Measurements from ENCODE around the gene FAM83F.
"Not testable (repeated sequence)": the region's sequence is repeated elsewhere in the genome, so short reads cannot be mapped to it uniquely, and the experiment has no call there.

FAM83F gene

DNA sequence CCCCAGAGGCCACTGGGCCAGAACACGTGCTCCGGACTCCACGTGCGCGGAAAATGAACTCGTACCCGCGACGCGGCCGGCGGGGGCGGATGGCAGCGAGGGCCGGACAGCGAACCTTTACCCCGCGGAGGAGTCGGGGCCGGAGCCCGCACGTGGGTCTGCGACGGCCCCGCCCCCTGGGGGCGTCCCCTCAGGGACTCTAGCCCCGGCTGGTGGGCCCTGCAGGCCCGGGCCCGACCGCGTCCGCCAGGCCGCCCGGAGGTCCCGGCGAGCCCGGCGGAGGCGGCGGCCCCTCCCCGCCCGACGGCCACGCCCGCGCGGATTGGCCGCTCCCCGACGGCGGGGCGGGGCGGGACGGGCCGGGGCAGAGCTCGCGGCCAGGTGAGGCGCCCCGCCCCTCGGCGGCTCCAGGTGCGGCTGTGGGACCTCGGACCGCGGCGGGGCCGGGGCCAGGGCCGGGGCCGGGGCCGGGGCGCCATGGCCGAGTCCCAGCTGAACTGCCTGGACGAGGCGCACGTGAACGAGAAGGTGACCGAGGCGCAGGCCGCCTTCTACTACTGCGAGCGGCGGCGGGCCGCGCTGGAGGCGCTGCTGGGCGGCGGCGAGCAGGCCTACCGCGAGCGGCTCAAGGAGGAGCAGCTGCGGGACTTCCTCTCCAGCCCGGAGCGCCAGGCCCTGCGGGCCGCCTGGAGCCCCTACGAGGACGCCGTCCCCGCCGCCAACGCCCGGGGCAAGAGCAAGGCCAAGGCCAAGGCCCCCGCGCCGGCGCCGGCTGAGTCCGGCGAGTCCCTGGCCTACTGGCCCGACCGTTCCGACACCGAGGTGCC, at the start of gene FAM83F:
Gene FAM83F, plus strand, starts transcription at position 389 of the 827 bp plus-strand sequence. Its CDS starts 89 bp downstream, at position 478.
- DNase-seq, result no peak

DNA sequence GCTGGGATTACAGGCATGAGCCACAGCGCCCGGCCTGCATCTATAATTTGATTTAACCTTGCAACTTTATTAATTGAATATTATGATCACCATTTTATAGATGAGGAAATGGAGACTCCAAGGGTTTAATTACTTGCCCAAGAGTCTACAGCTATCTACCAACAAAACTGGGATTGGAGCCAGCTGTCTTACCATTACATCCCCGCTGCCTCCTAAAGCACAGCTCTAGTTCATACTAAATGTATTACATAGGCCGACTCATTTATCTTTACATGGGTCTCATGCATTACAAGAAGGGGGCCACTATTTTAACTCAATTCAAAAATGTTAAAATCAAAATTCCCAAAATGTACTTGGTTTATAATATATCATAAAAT, 48.6 kb upstream of the FAM83F start:
- no peak for DNase-seq

DNA sequence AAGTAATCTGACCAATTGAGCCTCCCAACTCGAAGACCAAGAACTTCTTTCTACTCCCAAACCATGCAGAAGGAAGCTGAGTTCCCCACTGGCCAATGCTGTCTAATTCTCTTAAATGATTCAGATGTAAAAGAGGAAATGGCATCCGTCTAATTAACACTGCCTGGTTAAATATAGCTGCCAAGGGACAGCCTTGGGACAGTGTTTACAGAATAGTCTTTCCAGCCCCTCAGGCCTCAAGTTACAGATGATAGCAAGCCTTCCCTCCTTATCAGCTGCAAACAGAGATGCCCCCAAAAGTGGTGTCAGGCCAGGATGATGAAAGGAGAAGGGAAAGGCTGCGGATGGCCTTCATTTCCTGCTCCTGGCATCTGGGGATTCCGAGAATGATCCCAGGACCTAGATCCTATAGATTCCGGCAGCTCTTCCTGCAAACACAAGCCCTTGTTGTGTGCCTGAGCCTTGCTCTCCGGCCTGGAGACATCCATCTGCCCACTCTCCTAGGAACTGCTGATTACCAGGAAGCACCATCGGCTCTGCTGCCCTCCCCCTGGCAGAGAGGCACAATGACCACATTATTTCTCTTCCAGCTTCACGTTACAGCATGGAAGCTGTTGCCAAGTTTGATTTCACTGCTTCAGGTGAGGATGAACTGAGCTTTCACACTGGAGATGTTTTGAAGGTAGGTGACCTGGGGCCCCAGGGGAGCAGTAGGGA, 48.1 kb upstream of the FAM83F start:
- no peak for DNase-seq

DNA sequence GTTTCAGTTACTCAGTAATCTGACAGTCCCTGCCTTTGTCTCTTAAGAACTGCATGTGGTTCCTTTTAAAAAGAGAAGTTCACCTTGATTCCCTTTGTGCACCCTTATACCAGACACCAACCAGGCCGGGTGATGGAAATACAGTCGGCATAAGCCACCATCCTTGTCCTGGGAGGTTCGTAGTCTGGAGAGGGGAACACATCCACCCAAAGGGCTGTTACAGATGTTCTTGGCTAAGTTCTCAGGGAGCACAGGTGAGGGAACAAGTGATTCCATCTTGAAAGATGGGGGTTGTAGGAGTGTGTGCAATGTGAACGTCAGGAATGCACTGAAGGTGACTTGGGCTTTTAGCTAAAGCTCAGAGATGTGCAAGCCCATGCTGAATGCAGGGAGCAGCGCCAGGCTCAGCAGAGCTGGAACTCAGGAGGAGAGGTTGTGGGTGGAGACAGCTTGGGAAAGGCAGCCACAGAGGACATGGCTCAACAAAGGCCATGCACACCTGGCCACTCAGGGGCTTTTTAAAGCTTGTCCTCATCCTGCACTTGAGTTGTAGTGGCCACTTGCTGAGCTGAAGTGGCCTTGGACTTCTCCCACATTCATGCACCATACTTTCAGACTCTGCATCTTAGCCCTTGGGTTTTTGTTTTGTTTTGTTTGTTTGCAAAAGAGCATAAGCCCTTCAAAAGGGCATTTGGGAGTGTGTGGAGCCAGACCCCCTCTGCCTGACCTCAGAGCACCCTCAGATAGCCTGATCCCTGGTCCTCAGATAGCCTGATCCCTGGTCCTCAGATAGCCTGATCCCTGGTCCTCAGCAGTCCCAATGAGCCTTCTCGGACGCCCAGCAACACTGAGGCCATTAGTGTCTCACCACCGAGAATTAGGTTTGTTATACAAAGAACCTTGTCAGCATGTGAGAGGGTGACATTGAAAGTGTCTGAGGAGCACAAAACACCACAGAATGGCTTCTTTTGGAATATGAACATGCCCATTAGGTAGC, 47.2 kb upstream of the FAM83F start:
- no peak for DNase-seq

DNA sequence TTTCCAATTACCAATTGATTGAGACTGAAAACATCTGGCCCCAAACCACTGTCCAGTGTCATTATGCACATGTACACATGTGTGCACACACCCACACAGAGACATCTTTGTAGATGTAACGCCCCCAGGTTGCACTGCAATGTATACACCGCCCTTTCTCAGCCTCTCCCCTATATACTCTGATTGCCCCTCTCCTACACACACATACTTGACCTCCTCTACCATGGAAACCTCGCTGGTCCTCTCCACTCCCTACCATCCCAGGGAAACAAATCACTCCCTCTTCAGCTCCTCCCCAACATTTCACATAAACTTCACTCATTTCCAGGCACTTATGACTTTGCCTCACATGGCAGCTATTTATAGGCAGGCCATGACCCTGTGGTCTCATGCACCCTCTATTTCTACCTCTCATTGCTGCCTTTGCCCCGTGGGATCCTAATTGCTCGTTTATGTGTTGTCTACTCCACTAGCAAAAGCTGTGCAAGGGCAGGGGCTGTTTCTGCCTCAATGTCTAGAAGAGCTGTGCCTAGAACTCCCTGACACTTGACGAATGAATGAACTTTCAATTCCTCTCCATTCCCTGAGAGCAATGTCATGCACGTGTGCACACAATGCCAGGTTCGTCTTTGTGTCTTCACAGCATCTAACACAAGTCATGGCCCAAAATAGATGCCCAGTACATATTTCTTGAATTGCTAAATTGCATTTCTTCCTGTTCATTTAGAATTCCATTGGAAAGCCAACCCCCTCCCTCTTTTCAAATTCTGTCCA, 44.6 kb upstream of the FAM83F start:
- DNase-seq, result no peak

DNA sequence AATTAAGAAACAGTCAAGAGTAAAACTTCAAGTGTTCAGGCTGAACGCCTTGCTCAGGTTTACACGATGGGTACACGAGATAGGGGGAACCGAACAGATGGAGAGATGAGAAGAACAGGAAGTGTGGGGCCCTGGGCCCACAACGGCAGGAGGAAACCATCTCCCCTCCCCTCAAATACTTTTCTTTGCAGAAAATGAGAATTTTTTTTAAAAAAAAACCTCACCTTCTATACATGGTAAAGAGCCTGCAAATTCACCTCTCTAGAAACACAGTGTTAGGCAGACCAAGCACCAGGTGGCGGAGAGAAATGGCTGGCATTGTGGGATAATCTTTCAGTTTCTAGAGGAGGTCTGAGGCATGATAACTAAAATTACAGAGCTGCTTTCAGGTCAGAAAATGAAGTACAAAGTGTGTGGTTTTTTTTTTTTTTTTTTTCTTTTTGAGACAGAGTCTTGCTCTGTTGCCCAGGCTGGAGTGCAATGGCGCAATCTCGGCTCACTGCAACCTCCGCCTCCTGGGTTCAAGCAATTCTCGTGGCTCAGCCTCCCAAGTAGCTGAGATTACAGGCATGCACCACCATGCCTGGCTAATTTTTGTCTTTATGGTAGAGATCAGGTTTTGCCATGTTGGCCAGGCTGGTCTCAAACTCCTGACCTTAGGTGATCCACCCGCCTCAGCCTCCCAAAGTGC, 43.0 kb upstream of the FAM83F start:
- not testable (repeated sequence) for DNase-seq

DNA sequence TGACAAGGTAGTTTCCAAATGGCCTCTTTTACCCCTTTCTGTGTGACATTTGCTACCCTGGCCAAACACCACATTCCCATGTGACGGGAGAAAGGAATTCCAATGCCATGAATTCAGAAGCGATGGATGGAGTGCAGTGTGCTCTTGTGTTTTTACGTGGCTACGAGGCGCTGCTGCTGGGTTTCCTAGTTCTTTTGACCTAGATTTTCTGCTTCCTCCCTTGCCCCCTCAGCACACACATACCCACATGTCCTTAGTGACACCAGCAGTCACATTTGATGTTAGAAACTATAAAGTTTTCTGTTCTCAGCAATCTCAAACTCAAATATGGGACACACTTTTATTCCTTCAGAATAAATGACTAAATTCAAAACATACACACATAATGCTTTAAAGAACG, 42.4 kb upstream of the FAM83F start:
- no peak for DNase-seq

DNA sequence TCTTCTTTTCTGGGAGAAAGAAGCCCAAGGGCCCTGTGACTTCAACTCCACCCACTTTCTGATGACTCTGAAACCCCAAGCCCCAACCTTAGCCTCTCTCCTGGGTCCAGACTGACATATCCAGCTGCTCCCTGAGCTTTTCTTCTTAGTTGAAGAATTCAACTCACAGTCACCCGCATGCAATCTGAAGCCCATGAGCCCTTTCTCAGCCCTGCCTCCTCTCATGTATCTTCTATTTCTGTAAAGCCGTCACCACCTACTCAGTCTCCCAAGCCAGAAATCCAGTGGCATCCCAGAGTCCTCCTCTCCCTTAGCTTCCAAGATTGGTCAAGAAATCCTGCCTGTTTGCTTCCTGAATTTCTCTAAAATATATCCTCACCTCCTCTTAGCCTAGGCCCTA, 41.7 kb upstream of the FAM83F start:
- DNase-seq, result no peak

DNA sequence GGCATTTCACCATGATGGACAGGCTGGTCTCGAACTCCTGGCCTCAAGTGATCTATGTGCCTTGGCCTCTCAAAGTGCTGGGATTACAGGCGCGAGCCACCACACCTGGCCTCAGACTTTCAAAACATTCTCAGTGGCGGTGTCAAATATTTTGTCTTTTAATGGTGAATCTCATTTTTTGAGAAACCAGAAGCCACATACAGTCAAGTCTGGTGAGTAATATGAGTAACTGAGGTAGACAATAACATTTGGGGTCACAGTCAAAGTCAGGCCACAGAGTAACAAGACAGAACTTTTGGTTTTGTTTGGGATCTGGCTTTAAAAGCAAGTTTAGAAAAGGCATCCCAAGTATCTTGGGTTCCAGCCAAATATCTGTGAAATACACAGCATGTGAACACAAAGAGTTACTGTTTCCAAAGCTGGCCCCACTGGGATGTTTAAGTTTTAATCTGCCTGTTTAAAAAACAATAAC, 40.1 kb upstream of the FAM83F start:
- DNase-seq, result no peak

DNA sequence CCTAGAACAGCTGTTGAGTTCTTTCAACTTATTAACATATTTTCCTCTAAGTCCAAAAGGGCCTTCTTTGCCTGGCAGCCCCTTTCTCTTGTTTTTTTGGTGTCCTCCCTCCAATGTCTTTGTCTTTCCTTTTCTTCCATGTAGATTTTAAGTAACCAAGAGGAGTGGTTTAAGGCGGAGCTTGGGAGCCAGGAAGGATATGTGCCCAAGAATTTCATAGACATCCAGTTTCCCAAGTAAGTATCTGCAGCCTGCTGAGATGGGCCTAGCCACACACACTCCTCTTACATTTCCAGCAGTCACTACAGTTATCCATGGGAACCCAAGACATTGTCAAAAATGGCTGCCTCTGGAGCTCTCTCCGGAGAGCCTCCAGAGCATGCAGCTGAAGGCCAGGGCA, 39.1 kb upstream of the FAM83F start:
- DNase-seq, result no peak

DNA sequence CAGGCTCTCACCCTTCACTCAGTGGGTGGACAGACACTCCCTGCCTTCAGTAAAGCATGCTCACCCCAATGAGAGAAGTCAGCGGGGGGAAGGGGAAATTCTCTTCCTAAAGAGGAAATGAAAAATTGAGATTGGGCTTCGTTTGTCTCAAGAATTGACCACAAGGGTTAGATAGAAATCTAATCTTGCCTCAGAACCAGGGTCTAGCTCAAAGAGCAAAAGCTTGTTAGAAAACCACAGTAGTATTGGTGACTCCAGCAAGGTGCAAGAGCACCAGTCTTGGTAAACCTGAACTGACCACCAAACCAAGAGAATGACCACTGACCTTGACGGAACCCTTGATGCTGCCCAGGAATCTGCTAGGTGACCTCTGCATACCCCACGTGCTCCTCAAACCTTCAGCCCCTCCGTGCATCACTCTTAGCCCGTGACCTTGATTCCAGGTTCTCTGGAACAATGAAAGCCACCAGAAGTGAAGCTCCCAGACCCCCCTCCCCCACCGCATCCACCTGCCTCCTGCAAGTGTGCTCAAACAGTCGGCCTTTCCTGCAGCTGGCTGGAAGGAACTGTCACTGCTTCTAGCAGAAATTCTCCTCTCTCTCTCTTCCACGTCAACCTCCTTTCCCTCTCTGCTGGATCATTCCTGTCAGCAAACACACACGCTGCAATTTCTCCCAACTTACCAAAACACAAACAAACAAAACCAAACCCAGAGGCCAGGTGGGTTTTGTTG, 37.7 kb upstream of the FAM83F start:
- DNase-seq, result no peak

DNA sequence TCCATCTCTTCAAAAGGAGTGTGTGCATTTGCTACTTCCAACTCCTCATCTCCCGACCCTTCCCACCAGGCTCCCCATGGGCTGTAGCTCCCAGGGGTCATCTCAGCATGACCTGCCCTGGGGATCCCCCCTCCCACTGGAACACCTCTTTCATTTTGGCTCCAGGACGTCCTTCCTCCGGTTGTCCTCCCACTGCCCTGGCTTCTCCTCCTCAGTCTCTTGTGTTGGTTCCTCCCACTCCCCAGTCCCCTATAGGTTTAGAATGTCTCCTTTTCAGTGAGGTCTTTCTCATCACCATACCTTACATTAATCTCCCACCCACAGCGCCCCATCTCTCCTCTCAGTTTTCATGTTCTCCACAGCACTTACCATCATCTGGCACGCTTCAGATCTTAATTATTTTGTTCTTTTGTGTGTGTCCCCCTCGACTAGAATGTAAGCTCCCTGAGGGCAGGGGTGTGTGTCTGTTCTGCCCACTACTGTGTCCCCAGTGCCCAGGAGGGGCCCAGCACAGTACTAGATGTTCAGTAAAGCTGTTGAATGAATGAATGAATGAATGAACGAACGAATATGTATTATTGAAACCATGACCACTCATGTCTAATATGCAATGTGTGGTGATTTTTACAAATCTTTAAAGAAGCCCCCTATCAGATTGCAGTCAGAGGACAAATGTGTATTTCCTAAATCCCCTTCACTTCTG, 36.6 kb upstream of the FAM83F start:
- no peak for DNase-seq

DNA sequence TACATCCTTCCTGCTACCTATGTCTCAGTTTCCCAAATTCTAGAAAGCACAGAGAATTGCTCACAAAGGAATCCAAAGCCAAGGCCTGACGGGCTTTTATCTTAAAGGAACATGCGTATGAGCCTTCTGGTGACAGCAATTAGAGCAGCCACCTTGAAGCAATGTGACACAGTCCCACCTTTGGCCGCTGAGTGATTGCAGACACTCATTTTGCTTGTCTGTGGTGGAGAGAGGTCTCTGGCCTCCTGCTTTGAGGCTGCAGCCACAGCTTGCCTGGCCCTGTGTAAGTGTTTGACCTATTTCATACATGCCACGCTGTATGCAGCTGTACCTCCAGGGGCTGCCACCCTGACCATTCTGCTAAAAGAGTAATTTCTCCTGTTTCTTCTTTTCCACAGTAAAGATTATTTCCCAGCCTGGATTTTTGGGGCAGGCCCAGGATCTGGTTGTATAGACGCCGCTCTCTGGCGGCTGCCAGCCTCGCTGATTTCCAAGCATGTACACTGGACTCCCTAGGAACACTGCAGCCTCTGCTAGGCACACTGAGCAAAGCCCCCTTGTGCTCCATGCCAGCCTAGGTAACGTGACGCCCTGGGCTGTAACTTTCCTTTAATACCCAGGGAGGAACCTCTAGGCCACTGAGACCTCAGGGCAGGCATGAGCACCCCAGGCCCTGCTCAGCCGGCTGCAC, 35.7 kb upstream of the FAM83F start:
- DNase-seq, result no peak

DNA sequence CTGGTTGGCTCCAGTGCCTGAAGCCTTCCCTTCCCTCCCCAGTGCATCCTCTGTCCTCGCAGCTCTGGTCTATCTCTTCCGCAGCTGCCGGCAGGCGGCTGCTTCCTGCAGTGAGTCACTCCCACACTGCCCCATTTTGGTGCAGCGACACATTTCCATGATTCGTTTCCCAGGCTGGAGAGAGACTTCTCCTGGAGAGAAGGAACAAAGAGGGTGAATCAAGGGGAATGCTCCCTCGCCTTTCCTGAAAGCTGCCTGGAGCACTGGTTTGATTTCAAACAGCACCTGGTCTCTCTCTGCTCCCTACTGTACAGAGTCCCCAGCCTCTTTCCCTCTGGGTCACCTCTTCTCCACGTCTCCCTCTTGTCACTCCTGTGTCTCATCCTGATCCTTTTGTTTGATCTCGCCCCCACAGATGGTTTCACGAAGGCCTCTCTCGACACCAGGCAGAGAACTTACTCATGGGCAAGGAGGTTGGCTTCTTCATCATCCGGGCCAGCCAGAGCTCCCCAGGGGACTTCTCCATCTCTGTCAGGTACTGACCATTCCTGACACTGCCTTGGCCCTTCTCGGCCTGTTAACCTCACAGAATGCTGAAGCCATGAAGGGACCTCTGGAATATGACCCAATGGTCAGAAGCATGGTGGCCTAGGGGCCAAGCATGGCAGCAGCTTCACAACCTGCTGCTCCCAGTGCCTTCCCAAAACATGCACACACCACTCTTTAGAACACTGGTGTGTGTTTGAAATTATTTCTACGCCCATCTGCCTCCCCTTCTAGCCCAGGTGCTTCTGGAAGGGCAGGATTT, 34.9 kb upstream of the FAM83F start, which contains the start of gene TMA7B:
Gene TMA7B, plus strand, starts transcription at position 758 of the 808 bp plus-strand sequence. CDS start 3,978 bp downstream, outside the sequence.
- no peak for DNase-seq

DNA sequence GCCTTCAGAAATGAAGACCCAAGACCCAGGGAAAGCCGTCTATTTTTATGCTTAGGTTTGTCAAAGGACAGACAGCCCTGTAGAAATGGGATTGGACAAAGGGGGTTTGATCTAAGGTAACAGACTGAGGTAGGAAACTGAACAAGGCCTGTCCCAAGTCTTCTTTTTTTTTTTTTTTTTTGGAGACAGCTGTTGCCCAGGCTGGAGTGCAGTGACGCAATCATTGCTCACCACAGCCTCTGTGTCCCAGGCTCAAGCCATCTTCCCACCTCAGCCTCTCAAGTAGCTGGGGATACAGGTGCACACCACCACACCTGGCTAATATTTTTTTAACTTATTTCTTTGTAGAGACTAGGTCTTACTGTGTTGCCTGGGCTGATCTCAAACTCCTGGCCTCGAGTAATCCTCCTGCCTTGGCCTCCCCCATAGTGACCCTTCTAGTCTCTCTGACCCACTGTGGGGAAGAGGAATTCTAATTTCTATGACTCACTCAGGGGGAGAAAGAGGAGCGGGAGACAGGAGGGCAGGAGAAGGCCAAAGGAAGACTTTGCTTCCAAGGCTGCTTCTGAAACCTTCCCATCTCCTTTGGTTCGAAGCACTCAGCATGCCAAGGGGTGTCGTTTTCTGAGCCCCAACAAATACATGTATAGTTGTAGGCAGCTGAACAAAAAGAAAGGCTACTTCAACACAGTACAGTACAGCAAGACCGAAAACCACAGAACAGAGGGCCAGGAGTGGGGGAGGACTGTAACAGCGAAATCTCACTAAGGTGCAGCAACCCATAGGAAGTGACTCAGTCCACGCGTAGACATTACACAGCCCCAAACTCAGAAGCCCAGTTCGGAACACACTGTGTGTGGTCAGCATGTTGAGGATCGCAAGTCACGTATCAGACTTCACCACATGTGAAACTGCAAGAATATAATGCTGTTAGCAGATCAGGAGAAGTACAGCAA, 33.7 kb upstream of the FAM83F start:
- no peak for DNase-seq

DNA sequence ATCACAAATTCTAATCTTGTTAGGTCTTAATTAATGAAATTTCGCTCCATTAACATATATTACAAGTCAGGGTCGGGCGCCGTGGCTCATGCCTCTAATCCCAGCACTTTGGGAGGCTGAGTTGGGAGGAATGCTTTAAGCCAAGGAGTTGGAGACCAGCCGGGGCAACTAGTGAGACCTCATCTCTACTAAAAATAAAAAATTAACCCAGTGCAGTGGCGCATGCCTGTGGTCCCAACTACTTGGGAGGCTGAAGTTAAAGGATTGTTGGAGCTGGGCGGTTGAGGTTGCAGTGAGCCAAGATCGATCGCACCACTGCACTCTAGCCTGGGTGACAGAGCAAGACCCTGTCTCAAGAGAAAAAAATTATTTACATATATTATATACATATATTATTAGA, 32.7 kb upstream of the FAM83F start:
- no peak for DNase-seq

DNA sequence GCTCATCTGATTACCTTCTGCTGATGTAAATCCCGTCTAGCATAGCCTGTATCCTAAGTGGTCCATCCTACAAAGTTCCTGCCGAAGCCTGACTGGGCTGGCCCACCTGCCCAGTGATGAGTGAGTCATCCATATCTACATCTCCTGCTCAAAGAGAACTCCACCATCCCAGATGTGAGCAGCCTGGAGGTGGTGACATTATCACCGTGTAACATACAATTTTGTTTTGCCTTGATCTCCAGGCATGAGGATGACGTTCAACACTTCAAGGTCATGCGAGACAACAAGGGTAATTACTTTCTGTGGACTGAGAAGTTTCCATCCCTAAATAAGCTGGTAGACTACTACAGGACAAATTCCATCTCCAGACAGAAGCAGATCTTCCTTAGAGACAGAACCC, 29.0 kb upstream of the FAM83F start:
- DNase-seq, result no peak
